Measurements from ENCODE around the gene SPPL2B. TPM values are rescaled to one million over a fixed set of nuclear protein-coding genes. Genes with fewer than 3 reads are reported as not detected.

SPPL2B gene
- polyA plus RNA-seq, 1 of the 3 experiments (the other 2 are of a cell fraction) = 58.1 TPM

DNA sequence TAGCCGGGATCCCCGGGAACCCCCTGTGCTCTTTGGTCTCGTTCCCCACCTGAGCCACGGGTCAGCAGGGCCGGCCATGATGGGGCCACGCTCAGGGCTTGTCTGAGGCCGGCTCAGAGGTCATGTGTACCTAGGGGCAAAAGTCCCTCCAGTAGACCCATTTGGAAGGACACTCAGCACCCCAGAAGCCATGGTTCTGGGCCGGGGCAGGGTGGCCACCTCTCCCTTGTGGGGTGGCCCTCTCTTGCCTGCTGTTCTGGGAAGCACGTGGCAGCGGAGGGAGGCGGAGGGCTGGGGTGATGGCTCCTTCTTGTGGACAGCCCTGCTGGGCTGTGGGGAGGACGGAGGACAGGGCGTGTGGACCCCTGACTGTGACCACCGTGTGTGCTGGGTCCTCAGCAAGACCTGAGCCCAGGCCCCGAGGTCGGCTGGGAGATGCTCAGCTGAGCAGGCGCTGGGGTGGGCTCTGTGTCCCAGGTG, 40.1 kb upstream of the SPPL2B start:
- POLR2A ChIA-PET = interaction anchor here (0.7 to 1.6 kb wide), 2 partner anchors 12 to 18 kb away, joined by 3 to 4 read pairs; no protein-coding TSS in a partner anchor
- H3K36me3 ChIP-seq (replicated peaks in 1 of 2; ENCODE audit: control insufficient read depth in 1 of 2, insufficient read depth in 2 of 2, low read length in 1 of 2) = no peaks in the 10 kb centered on the region
- peaks cover 10% of the 10 kb centered on the region; the same call in 1 of the 2 replicates for H4K20me1 ChIP-seq (ENCODE audit: insufficient read depth)
- H3K4me2 ChIP-seq = no peak overlapping the region
- H3K27me3 ChIP-seq (ENCODE audit: insufficient read depth) = peaks cover 37% of the 10 kb centered on the region
- CTCF ChIA-PET = interaction anchor here (1.2 to 3.2 kb wide), 6 partner anchors 11 to 139 kb away, joined by 3 to 33 read pairs (median 4); partner anchors contain the start of genes PLEKHJ1 and TIMM13
- no peaks in the 10 kb centered on the region for H3K9me2 ChIP-seq
- no peak for DNase-seq
- no peaks in the 10 kb centered on the region for H3K9me3 ChIP-seq
- no peaks in the 10 kb centered on the region for H3K79me2 ChIP-seq (ENCODE audit: insufficient read depth)
- no peak overlapping the region for H2AFZ ChIP-seq (ENCODE audit: low read depth)
- TF ChIP-seq RCOR1 (IDR thresholded peaks at IDR 0.05; ENCODE audit: low read length) = no peak
- no peak for TF ChIP-seq NFIC (IDR thresholded peaks at IDR 0.05; ENCODE audit: borderline replicate concordance)
- TF ChIP-seq FOXJ3 (CRISPR knock-in tag; IDR thresholded peaks at IDR 0.05) = no peak
- TF ChIP-seq SMC3 (IDR thresholded peaks at IDR 0.05; ENCODE audit: low read depth, low read length) = no peak
- H3K27ac ChIP-seq (ENCODE audit: low read depth in 2 of 2, low read length in 1 of 2) = no peak overlapping the region
- WGBS (ENCODE audit: low lambda C conversion rate) = 78% methylated on average over 13 of the region's 17 CpGs
- no peak overlapping the region for H3K4me3 ChIP-seq (ENCODE audit: low read depth in 2 of 2, low read length in 1 of 2)
- H3K9ac ChIP-seq = no peak overlapping the region
- H3K4me1 ChIP-seq (ENCODE audit: control insufficient read depth in 1 of 2, insufficient read depth in 2 of 2, low read depth in 1 of 2, low read length in 1 of 2) = peaks cover 0 to 4% of the 10 kb centered on the region in 2 experiments; a peak in 1 of 4 replicates
- H3F3A ChIP-seq (replicated peaks; ENCODE audit: insufficient read depth) = peaks cover 10% of the 10 kb centered on the region

DNA sequence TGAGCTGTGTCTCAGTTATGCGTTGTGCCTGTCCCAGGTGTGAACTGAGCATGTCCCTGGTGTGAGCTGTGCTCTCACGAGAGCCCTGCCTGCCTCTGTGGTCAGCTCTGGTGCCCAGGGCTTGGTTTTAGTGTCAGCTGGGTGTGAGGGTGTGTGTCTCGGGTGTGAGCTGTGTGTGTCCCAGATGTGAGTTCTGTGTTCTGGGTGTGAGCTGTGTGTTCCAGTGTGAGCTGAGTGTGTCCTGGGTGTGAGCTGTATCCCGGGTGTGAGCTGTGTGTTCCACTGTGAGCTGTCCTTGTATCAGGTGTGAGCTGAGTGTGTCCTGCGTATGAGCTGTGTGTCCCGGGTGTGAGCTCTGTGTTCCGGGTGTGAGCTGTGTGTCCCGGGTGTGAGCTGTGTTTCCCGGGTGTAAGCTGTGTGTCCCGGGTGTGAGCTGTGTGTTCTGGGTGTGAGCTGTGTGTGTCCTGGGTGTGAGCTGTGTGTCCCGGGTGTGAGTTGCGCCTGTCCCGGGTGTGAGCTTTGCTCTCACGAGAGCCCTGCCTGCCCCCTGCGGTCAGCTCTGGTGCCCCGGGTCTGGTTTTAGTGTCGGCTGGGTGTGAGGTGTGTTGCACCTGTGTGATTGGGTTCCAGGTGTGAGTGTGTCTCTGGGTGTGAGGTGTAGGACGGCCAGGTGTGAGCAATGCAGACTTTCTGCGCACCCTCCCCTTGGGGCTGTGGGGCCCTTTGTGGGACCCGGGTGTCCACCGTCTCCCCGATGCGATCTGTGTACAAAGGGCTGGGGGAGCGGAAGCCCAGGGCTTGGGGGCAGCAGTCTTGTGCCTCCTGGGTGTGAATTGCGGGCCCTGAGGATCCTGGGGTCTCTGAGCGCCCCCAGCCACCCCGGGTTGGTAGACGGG, 39.4 kb upstream of the SPPL2B start:
- ChIA-PET POLR2A (interaction anchor here (0.7 to 1.6 kb wide), 2 partner anchors 13 to 18 kb away, joined by 3 to 4 read pairs; no protein-coding TSS in a partner anchor), CTCF (interaction anchor here (1.3 to 3.2 kb wide), 4 partner anchors 11 to 38 kb away, joined by 3 to 33 read pairs (median 16); no protein-coding TSS in a partner anchor)
- Histone ChIP-seq H3K9me2 (no peaks in the 10 kb centered on the region), H3K4me2 (no peak overlapping the region), H3K9me3 (no peaks in the 10 kb centered on the region), H3K4me1 (ENCODE audit: control insufficient read depth in 1 of 2, insufficient read depth in 2 of 2, low read depth in 1 of 2, low read length in 1 of 2) (peaks cover 0 to 8% of the 10 kb centered on the region in 2 experiments; a peak in 1 of 4 replicates), H4K20me1 (ENCODE audit: insufficient read depth) (peaks cover 16% of the 10 kb centered on the region; the same call in 1 of the 2 replicates), H3K9ac (no peak overlapping the region), H3K36me3 (replicated peaks in 1 of 2; ENCODE audit: control insufficient read depth in 1 of 2, insufficient read depth in 2 of 2, low read length in 1 of 2) (no peaks in the 10 kb centered on the region), H3K79me2 (ENCODE audit: insufficient read depth) (no peaks in the 10 kb centered on the region), H3K4me3 (ENCODE audit: low read depth in 2 of 2, low read length in 1 of 2) (no peak overlapping the region), H3K27ac (ENCODE audit: low read depth in 2 of 2, low read length in 1 of 2) (no peak overlapping the region), H3F3A (replicated peaks; ENCODE audit: insufficient read depth) (peaks cover 9% of the 10 kb centered on the region), H3K27me3 (ENCODE audit: insufficient read depth) (peaks cover 37% of the 10 kb centered on the region), H2AFZ (ENCODE audit: low read depth) (no peak overlapping the region)
- DNase-seq = no peak
- WGBS (ENCODE audit: low lambda C conversion rate) = 44% methylated on average over 17 of the region's 28 CpGs
- TF ChIP-seq CTCF (IDR thresholded peaks at IDR 0.05) = no peak
- no peak for TF ChIP-seq FOXM1 (IDR thresholded peaks at IDR 0.05; ENCODE audit: low read depth)
- TF ChIP-seq FOXJ3 (CRISPR knock-in tag; IDR thresholded peaks at IDR 0.05) = no peak
- TF ChIP-seq, protein P1, sequence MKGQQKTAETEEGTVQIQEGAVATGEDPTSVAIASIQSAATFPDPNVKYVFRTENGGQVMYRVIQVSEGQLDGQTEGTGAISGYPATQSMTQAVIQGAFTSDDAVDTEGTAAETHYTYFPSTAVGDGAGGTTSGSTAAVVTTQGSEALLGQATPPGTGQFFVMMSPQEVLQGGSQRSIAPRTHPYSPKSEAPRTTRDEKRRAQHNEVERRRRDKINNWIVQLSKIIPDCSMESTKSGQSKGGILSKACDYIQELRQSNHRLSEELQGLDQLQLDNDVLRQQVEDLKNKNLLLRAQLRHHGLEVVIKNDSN (IDR thresholded peaks at IDR 0.05; ENCODE audit: borderline replicate concordance, low read depth) = no peak
- TF ChIP-seq SMC3 (IDR thresholded peaks at IDR 0.05; ENCODE audit: low read depth, low read length) = no peak
- no peak for TF ChIP-seq TCF12 (IDR thresholded peaks at IDR 0.05)
- TF ChIP-seq MXI1 (IDR thresholded peaks at IDR 0.05; ENCODE audit: low read depth, low read length) = no peak
- TF ChIP-seq TAF1 (IDR thresholded peaks at IDR 0.05; ENCODE audit: borderline replicate concordance, low read depth, low read length) = no peak
- TF ChIP-seq GABPA (IDR thresholded peaks at IDR 0.05; ENCODE audit: low read depth) = no peak
- TF ChIP-seq ELF1 (IDR thresholded peaks at IDR 0.05) = no peak
